Fibroblast of peridontal ligament (primary cell): Measurements from ENCODE around the gene KRT81.
"Not testable (repeated sequence)": the region's sequence is repeated elsewhere in the genome, so short reads cannot be mapped to it uniquely, and the experiment has no call there.

Source experiments
- DNase-seq: peaks from one replicate; pipeline ENCODE4 v3.0.0-alpha.2; 2010; ENCODE audit errors: extremely low read depth

KRT81 gene

DNA sequence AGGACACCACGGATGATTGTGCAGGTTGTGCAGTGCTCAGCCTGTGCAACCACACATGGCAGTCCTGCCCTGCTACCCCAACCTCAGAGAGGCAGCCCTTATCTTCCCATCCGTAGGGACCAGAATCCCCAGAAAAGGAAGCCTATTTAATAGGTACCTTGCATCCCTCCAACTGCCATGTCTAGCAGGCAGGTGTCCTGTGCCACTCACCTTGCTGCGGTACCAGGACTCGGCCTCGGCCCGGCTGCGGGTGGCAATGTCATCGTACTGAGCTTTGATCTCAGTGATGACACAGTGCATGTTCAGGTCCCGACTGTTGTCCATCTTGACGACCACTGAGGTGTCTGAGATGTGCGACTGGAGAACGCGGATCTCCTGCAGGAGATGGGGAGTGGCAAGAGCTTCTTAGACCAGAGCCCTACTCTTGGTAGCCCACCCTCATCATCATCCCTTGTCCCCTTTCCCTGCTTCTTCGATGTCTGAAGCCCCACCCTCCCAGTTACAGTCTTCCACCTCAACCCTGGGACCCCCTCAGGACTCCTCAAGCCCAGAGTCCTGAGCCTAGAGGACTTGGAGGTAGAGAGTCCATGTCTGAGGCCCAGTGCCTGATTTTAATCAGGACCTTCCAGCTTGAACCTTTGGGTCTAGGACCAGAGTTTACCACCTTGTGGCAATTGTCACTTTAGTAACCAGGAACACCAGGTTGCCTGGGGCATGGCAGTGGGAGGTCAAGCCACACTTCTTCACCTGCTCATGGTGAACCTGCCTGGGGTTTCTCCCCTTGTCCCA, 37.7 kb downstream of the KRT81 start:
- no peak for DNase-seq

DNA sequence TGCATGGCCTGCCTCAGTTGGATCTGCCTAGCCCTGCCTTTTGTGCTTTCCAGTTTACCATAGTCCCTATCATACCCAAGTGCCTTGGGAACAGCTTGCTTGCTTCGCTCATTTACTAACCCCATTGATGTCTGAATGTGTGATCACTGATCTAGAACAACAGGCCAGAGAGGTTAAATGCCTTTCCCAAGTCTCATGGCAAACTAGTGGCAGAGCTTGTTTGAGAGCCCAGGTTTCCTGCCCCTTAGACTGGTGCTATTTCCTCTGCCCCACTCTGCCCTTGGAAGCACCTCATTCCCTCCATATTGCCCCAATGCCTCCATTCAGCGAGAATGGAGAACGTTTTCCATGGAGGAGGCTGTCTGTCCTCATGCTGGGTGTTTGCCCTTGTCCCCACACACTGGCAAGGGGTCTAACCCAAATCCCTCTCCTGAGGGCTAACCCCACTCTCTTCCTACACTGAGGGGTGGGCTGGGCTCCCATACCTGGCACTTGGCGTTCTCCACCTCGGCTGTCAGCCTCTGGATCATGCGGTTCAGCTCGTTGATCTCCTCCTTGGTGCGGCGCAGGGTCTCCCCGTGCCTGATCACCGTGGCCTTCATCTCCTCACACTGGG, 38.5 kb downstream of the KRT81 start:
- DNase-seq, result no peak

DNA sequence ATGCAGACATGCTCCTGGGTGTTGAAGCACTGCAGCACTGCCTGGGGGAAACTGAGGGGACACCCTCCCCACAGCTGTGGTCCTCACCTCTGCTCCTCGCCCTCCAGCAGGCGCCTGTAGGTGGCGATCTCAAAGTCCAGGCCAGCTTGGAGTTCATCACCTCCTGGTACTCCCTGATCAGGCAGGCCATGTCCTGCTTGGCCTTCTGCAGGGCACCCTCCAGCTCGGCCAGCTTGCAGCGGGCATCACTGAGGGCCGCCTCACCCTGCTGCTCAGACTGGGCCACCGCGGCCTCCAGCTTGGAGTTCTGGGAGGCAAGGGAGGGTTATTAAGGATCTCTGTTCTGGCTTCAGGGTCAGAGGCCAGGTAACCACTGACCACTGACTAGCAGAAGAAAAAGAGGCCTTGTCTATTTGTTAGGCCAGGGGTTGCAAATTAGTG, 39.1 kb downstream of the KRT81 start:
- DNase-seq, result not testable (repeated sequence)

DNA sequence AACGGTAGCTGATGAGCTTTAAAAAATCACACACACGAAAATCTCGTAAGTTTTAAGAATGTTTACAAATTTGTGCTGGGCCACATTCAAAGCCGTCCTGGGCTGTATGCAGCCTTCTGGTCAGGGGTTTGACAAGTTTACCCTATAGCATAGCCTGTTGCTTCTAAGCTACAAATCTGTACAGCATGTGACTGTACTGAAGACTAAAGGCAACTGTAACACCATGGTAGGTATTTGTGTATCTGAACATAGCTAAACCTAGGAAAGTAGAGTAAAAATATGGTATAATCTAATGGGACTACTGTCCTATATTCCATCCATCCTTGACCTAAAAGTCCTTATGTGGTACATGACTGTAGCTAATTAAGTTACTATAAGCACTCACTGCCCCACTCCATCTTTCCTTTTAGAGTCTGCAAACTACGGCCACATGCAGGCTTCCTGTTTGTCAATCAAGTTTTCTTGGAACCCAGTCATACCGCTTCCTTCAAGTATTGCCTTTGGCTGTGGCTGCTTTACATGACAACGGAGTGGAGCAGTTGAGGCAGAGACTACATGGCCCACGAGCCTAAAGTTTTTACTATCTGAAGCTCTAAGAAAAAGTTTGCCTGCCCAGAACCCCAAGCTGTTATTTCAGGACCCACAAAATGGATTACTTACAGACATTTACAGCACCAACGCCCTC, 39.8 kb downstream of the KRT81 start:
- no peak for DNase-seq

DNA sequence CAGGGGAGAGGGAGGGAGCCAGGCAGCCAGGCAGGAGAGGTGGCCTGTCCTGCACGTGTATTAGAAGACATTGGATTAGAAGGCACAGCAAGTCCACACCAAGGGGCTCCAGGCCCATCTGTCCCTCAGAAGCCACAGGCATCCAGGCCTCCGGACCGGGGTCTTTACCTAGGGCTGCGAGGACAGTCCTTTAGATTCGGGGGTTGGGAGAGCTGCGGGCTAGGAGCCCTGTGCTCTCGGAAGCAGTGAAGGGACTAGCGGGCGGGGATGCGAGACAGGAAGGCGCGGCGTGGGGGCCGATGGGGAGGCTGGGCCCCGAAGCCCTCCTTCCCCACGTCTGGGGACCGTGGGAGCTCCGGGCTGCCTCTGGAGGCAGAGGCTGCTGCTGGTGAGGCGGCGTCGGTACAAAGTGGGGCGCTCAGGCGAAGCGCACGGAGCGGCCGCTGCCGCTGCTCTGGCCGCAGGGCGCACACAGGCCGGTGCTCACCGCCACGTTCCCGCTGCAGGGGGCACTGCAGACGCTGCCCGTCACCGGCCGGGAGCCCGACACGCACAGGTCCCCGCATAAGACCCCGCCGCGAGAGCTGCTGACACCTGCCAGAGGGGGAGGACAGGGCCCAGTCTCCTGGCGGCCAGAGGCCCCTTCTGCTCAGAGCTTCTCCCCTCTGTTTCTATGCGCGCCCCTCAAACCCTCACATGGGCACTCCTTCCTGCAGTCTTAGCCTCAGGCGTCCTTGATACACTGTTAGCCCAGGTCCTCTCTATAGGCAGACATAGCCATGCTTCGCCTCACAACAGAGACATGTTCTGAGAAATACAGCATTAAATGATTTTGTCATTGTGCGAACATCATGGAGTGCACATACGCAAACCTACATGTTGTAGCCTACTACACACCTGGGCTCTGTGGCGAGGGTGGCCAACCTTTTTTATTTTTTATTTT, 41.0 kb downstream of the KRT81 start:
- DNase-seq, result no peak

DNA sequence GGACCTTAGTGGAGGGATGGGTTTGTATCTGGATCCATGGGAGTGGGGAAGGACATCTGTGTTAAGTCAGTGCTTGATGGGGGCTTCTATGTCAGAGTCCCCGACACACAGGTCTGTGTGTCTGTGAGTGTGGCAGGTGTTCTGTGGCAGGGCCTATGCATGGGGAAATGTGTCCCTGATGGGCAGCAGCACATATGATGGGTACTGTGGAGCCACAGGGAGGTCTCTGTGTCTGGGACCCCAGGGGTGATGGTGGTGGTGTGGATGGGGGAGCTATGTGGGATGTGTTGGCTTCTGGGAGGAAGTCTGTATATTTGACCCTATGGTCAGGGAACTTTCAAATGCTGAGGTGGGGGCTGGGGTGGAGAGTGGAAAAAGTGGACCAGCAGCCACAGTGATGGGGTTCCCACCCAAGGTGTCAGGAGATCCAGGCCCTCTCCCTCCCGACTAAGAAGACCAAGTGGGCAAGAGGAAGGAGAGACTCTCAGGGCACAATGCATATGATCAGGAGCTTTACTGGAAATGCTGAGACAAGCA, 41.8 kb downstream of the KRT81 start:
- no peak for DNase-seq

DNA sequence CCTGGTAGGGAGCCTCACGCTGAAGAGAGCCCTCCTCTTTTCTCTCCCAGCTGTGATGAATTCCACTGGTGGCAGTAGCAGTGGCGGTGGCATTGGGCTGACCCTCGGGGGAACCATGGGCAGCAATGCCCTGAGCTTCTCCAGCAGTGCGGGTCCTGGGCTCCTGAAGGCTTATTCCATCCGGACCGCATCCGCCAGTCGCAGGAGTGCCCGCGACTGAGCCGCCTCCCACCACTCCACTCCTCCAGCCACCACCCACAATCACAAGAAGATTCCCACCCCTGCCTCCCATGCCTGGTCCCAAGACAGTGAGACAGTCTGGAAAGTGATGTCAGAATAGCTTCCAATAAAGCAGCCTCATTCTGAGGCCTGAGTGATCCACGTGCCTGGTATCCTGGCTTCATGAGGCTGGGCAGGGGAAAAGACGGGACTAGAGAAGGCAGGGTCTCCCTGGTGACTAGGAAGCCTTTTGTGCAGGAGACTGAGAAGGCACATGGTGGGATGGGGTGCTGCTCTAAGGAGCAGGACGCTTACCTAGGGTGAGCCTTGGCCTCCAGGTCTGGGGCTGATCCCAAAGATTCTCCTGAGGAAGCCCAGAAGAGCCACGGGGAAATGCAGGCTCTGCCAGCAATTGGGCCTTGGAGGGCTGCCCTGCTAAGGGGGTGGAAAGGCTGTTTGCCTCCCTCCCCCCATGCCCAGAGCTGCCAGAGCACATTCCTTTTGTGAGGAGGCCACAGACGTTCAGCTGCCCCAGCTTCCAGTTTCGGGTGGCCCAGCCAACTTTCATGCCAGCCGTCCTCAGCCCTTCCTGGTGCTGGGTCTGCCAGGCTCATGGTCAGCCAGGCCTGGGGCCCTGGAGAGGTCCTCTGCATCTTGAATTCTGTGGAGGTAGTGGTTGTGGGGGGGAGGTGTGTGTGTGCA, 42.5 kb downstream of the KRT81 start:
- DNase-seq, result no peak

DNA sequence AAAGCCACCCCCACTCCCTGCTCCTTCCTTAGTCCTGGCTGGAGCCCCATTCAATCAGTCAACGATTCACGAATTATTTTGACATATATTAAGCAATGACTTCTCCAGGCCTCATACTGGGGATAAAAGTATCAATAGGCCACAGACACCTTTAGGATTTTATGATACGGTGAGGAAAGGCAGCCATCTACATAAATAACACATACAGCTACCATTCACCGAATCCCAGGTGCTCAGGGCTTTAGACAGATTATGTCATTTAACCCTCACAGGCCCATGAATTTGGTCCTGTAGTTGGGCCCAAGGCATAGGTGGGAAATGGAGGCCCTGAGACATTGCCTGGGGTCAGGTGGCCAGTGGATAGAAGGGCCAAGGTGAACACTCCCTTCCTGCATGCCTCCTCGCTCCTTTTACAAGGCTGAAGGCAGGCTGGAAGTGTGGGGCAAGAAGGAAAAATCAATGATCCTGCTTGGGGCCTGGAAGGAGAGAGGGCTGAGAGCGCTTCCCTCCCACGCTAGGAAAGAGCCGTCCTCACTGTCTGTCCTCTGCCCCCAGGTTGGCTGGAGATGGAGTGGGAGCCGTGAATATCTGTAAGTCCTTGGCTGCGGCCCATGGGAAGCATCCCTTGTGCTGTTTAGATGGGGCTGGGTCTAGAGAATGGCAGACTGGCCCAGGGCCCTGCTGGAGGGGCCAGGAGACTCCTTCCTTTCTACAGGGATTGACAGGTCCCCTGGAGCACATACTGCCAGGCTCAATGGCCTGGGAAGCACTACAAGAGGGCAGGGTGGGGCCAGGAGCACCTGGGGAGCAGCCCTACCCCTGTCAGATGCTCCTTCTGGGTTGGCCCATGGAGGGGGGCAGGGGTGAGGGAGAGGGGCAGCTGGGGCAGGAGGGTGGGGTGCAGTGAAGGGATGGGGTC, 43.5 kb downstream of the KRT81 start:
- DNase-seq, result no peak

DNA sequence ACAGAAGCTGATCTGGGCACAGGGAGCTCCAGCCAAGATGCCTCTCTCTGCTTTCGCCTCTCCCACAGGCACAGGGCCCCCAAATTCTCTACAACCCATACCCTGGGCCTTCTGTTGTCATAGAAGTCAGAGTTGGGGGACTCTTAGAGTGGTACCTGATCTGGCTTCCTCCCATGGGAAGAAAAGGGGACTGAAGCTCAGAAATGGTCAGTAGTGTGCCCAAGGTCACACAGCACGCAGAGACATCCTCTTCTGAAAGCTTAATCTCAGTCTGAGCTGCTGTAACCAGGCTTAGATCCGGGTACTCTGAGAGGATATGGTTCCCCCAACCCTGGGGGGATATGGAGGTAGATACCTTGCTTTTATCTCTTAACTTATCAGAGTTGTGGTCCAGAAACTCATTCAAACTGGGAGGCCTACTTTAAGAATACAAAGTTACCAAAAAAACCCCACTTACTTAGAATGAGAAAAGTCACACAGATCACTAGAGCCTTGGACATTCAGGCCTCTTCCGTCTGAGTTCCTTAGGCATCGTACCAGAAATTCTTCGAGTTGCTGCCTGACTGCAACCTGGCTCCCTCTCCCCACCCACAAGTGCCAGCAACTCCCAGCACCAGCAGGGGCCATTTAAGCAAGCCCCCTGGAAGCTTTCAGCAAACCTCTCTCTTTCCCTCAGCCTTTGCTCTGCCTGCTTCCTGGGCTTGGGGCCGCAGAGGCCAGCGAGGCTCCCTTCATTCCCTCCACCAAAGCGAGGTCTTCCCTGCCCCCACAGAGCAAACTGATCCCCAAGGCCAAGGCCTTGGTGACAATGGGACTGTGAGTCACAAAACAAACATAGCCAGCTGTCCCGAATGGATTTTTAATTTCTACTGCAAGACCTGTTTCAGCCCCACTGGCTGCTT, 44.4 kb downstream of the KRT81 start:
- no peak for DNase-seq

DNA sequence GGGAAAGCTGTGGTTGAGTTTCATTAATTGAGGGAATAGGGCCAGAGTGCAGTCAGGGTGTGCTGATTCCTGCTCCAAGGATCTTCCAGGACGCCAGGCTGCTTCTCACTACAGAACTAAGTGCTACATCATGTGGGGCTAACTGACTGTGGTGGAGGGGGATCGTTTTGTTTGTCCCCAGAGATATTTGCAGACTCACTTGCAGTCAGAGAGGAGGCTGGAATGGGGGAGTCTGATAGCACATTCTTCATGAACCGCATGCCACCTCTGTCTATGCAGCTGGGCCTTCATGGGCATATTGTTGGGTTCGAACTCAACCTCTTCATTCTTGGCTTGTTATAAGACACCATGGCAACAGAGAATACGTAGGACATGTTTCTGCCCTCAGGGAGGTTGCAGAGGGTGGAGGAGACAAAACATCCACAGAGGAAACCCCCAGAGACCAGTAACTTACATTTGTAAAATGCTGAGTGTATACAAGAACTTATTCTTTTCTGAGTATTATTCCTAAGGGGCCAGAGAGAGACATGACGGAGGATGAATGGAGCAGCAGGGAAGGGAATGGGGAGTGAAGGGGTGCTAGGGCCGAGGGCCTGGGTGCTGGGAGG, 45.3 kb downstream of the KRT81 start:
- DNase-seq, result no peak

DNA sequence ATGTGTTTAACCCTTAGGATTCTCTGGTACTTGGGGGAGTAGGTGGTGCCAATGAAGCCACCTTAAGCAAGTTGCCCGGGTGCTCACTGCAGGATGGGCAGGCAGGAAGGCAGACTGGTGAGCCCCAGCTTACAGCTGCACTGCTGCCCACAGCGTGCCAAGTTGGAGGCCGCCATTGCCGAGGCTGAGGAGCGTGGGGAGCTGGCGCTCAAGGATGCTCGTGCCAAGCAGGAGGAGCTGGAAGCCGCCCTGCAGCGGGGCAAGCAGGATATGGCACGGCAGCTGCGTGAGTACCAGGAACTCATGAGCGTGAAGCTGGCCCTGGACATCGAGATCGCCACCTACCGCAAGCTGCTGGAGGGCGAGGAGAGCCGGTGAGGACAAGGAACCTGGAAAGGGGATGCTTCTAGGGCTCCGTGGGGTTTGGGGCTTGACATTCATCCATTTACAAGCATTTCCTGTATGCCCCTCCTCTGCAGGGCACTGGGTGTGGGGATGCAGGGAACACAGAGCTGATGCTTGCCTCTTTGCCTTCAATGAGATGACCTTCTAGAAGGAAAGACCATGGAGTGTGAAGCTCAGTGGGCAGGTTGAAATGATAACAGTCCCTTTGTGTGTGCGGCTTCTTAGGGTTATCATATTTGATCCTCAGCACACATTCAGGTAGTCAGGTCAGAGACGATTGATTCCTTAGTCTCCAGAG, 45.9 kb downstream of the KRT81 start:
- DNase-seq, result no peak

DNA sequence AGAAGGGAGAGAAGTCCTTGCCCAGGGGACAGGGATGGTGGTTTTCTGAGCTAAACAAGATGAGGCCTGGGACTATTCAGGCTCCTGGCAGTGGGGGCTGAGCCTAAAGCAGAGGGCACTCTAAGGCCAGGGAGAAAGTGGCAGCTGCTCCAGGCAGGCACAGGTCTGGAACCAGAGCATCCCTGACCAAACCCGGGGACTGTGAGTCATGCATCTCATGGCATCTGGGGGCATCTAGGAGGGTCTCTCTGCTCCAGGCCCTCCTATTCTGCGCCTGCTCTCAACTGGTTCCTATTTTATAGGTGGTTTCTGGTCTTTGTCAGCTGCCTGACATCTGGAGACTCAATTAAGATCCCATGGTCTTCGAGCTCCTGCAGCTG, 46.7 kb downstream of the KRT81 start:
- no peak for DNase-seq

DNA sequence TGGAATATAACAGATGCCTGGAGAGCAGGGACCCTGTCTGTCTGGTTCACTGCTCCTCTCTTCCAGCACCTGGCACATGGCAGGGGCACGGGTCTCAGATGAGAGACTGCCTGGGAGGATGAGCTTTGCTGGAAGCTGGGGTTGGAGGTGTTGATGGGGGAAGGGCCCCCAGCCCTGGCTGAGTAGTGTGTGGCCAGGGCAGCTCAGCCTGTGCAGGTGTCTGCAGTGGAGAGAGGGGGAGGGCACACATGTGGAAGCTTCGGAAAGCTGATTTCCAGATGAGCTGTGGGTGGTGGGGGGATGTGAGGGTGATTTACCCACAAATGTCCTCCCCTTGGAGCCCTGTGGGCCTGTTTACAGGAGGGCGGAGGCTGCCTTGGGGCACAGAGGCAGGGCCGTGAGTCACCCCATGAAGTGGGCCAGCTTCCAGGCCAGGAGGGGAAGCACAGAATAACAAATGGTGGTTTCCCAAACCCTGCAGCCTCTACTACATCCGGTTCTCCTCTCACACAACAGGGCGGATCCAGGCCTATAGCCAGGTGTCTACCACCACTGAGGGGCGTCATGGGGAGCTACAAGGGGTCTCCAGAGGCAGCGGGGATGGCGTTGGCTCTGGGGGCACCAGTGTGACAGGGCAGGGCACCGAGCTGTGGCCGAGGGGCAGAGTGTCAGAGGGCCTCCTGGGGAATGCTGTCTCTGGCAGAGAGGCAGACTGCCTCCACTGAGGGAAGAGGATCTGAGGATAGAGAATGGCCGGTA, 47.3 kb downstream of the KRT81 start:
- DNase-seq, result peak; percentile 86

DNA sequence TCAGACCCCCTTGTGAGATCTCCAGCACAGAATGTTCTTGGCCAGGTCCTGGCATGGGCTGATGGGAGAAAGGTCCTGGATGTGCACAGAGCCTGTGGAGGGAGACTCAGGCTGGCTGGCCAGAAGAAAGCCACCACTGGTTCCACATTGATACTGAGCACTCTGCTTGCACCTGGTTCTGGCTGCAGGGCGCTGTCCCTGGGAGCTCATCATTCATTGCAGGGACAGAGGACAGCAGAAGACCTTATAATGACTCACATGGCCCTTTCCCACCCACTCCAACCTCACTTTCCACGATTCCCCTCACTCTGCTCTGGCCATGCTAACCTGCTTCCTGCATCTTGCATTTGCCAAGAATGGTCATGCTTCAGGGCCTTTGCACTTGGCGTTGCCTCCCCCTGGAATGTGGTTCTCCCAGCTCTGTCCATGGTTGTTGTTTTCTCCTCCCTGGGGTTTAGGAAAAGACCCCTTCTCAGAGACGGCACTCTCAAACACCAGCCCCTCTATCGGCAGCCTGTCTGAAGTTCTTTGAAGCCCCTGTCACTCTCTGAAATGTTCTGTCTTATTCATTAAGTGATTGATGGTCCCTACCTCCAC, 48.0 kb downstream of the KRT81 start:
- DNase-seq, result peak; percentile 64

DNA sequence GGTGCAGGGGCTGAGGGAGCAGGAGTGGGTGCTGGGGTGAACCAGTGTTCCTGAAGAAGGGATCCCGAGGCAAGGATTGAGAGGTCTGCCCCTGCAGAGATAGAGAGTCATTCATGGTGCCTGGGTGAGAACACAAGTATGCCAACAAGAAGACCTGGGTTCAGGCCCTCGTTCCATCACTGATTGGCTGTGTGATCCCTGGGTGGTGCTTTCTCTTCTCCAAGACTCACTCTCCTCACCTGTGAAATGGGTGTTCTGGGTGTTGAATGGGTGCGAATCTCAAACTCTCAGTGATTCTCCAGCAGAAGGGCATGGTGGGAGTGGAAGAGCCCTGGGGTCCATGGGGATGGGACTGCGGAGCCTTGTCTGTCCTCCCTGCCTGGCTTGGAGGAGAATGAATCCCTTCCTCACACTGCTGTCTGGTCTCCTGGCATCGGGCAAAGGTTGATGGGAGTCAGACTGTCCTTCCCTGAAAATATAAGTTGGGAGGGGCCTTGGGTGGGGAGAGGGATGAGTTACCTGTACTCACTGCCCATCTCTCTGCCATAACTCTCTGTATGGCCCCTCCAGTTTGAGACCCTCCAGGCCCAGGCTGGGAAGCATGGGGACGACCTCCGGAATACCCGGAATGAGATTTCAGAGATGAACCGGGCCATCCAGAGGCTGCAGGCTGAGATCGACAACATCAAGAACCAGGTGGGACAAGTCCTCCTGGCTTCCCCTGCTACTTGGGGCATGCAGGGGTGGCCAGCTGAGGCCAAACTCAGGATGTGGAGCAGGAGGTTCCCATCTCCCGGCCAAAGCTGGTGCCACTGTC, 48.7 kb downstream of the KRT81 start:
- no peak for DNase-seq
